HG02763 (cell line): Measurements from ENCODE around the gene NOCT.
A peak's percentile ranks its signal among the peaks of the same experiment; 100 is the strongest.
"Not testable (repeated sequence)": the region's sequence is repeated elsewhere in the genome, so short reads cannot be mapped to it uniquely, and the experiment has no call there.

Experiments used
- ATAC-seq: cut with Tn5 transposase; IDR thresholded peaks from one replicate; pipeline ENCODE4 v1.9.1; 2021; ENCODE audit warnings: mild to moderate bottlenecking, moderate library complexity; ENCODE audit not compliant: unreplicated experiment

Gene NOCT

DNA sequence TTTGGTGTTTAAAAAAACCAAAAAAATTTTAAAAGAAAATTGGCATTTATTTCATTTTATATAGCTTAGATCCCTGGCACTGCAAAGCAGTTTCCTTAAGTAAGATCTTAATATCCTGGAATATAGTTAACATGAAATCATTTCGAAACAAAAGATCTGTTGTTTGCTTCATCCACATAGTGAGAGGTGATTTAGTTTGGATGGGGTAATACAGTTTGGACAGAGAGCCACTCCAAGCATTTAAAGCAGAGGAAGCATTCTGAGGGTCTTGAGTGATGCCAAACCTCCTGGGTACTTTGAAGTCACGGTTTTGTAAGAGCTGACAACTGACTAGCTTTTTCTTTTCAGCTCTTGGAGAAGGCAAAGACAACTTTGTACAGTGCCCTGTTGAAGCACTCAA lies 28.7 kb downstream of the NOCT start:
- ATAC-seq, result no peak

GRCh38 chr4:139048026-139048425 lies 32.4 kb downstream of the NOCT start:
- no peak for ATAC-seq

DNA sequence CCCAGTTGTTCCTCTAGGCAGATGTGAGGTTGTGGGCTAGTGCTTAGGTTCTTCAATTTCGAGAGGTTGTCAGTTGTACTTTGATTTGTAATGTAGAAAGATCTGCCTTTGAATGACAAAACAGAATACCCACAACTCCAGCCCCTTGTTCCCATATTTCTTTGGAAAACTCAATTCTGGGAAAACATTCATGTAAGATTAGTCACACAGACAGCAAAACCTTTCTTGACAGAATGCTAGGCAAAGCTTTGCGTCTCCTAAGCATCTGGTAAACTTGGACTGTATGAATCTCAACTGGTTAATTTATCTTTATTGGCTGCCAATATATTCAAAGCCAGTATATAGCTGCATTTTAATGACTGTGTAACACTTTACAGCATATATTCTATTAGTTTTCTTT lies 34.9 kb downstream of the NOCT start:
- no peak for ATAC-seq

- no peak for ATAC-seq
These were observed 38.3 kb downstream of the NOCT start for GRCh38 chr4:139053909-139054308.

DNA sequence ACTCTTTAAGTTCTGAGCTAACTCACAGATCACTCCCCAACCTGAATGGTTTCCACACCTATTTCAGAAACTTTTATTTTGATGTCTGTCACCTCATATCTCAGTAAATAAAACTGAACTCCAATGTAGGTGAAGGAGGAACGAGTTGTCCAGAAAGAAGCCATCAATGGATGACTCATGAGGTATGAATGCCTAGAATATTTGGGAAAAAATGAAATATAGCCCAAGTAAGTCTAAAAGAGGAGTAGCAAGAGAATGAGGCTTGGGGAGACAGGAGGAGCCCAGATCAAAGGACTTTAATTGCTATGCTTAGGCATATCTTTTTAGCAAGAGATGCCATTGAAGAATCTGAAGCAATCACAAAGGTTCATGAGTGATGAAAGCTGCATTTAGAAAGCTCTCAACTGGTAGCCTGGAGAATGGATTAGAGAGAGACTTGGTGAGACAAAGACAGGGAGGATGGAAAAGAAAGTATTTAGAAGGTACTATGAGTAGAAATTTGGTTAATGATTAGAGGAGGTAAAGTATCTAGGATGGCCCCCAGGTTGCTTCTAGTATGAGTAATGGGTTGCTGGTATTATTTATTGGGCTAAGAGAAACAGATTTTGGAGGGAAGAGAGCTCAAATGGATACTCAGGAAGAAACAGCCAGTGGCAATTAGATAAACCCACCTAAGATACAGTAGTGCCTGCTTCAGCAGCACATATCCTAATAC lies 39.4 kb downstream of the NOCT start:
- ATAC-seq, result no peak

DNA sequence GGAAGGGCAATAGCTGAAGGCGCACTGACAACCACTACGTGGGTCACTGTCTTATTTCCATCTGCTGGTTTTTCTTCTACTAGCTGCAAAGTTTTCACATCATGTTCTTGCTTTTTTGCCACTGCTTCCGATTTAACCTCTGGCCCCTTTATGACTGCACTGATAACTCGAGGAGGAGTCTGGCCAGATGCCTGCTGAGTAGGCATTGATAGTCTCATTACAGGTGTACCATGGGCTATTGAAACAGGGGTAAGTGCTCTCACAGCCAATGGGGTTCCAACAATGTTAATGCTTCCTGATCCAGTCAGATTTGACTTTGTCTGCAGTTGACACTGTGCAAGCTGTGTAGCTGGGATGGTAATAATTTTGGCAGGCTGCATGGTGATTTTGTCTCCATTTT lies 43.4 kb downstream of the NOCT start:
- ATAC-seq, result not testable (repeated sequence)

- ATAC-seq, result no peak
These were observed 45.0 kb downstream of the NOCT start for GRCh38 chr4:139060591-139060990.

GRCh38 chr4:139076016-139076744 lies 60.6 kb downstream of the NOCT start:
- ATAC-seq, result no peak

GRCh38 chr4:139077567-139078355 lies 62.2 kb downstream of the NOCT start:
- ATAC-seq, result no peak

DNA sequence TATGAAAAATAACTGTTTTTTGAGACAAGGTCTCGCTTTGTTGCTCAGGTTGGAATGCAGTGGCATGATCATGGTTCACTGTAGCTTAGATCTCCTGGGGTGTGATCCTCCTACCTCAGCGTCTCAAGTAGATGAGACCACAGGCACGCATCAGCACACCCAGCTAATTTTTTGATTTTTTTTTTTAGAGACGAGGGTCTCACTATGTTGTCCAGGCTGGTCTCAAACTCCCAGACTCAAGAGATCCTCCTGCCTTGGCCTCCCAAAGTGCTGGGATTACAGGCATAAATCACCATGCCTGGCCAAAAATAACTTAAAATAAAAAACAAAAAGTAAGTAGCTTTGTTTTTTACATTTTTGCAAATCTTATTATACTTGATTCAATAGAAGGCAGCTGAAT lies 63.3 kb downstream of the NOCT start:
- ATAC-seq, result no peak

DNA sequence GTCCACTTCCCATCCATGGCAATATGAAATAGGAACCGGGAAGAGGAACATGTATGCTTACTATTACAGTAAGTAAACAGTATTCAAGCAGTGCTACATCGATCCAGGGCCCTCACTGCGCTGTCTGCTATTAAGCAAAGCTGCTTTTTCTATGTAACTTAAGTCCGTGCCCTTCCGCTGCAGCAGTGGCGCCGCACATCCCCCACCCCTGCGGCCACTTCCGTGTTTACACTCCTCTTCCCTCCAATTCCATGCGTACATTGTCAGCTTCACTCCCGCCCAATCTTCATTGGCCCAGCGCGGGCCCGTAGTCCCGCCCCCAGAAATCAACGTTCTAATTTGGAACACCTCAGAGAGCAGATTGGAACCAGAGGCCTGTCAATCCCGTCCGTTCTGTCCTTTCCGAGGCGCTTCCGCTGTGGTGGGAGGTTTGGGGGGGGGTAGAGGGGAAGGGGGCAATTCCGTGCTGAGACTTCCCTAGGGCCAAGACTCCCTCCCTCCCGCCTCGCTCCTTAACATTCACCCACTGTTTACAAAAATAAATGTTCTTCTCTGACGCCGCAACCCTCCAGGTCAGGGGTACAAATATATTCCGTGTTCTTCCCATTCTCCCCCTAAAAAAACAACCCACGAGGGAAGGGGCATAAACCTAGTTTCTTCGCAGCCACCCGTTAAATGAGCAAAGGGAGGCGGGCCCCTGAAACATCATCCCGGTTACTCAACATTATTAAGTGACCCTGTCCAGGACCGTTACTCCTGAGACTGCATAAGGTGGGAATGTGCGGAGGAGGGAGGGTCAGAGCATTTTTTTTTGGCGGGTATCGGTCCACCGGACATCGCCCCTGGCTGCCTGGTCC lies 67.4 kb downstream of the NOCT start:
- peak; percentile 87 for ATAC-seq

DNA sequence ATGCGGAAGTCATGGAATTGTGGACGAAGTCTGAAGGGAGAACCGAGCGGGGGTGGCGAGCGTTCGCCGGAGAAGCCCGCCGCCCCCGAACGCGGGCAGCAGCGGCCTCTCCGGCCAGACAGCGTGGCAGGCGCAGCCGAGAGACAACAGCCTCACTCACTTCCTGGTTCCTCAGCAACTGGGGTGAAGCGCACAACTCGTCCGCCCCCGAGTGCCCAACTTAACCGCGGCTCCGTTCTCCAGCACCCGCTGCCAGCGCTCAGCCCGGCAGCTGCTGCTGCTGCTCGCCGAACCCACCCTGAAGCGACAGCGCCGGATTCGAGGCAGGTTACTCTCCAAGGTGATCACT lies 68.0 kb downstream of the NOCT start:
- ATAC-seq, result peak; percentile 21

GRCh38 chr4:139083956-139084803 lies 68.6 kb downstream of the NOCT start:
- ATAC-seq, result peak; percentile 56

DNA sequence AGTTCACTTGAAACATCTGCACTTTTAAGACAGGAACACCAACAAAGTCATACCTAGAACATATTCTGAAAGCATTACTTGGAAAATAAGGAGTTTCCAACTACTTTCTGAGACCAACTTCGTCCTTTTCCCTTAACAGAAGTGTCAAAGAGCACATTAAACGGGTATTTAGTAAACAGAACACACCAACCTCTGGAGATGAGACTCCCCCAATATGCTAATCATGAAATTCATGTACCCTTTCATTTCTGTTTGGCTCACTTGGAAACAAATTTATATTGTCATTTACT lies 69.2 kb downstream of the NOCT start:
- no peak for ATAC-seq

DNA sequence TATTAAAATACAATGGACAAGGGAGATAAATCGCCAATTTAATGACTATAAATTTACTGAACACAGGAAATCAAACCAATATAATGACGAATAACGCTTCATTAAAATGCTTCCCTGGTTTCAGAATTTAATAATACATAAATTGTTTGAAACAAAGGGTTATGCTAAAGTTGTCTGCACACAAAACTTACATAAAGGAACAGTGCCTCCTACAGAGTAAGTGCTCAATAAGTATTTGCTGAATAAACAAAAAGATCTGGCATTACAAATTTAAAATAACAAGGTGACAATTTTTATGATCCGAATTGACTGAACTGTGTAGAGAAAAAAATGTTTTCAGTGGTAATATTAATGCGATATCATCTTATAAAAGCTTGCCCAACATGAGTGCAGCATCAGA lies 69.6 kb downstream of the NOCT start:
- no peak for ATAC-seq

DNA sequence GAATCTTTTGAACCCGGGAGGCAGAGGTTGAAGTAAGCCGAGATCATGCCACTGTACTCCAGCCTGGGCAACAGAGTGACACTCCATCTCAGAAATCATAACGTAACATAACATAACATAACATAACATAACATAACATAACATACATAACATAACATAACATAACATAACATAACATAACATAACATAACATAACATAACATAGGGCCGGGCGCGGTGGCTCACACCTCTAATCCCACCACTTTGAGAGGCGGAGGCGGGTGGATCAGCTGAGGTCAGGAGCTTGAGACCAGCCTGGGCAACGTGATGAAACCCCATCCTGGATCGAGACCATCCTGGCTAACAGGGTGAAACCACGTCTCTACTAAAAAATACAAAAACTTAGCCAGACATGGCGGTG lies 76.7 kb downstream of the NOCT start:
- ATAC-seq, result no peak
